Prostate gland (tissue), 2 donors: Measurements from ENCODE around the gene TSC22D2. TPM values are rescaled to one million over a fixed set of nuclear protein-coding genes. Genes with fewer than 3 reads are reported as not detected.

Source experiments
- DNase-seq: peaks from one replicate; pipeline ENCODE4 v3.0.0-alpha.2; 2019; ENCODE audit warnings: low spot score
- H3K27ac ChIP-seq, 2 donors: fragments of 200-600 bp; sonication (generic); 2 replicates each; pipeline ENCODE4 v1.5.1; 2017 to 2019
- H3K27me3 ChIP-seq: fragments of 200-600 bp; sonication (generic); replicated peaks from 2 replicates; pipeline ENCODE4 v1.5.1; 2019; ENCODE audit not compliant: insufficient read depth
- H3K36me3 ChIP-seq, 2 donors: fragments of 200-600 bp; sonication (generic); 1 replicate in 1 of 2; 2 replicates in 1 of 2; pipeline versions ENCODE4 v1.5.1 to v1.8.1; 2017 to 2019
- H3K4me1 ChIP-seq: fragments of 200-600 bp; sonication (generic); replicated peaks from 2 replicates; pipeline ENCODE4 v1.5.1; 2019
- H3K4me3 ChIP-seq, 2 donors: fragments of 200-600 bp; sonication (generic); 2 replicates each; pipeline ENCODE4 v1.5.1; 2017 to 2019
- H3K9me3 ChIP-seq: fragments of 200-600 bp; sonication (generic); 2 replicates; pipeline ENCODE4 v1.5.1; 2017
- CTCF ChIP-seq, 4 experiments: fragments of 200-600 bp in 2 of 4; fragments of 450-650 bp in 2 of 4; sonication (generic) in 2 of 4; IDR thresholded peaks; 1 replicate in 3 of 4; 2 replicates in 1 of 4; pipeline ENCODE4 v1.5.1; 2016 to 2019; ENCODE audit warnings: antibody characterized with exemption in 4 of 4, mild to moderate bottlenecking in 2 of 4, moderate library complexity in 2 of 4
- POLR2A ChIP-seq: fragments of 450-650 bp; IDR thresholded peaks from one replicate; pipeline ENCODE4 v1.6.1; 2016; ENCODE audit warnings: antibody characterized with exemption, mild to moderate bottlenecking
- POLR2AphosphoS5 ChIP-seq: sonication (generic); formaldehyde crosslinking; IDR thresholded peaks from one replicate; pipeline ENCODE4 v1.6.1; 2017; ENCODE audit warnings: antibody characterized with exemption
- WGBS: methylation state at CpG from one replicate; pipeline ENCODE4 v1.1.5; 2018; 5-methylcytosine and 5-hydroxymethylcytosine counted together
- intact Hi-C: fragments of 100-400 bp; cut with DNase I; formaldehyde crosslinking; loops from one replicate; pipeline ENCODE4 v1.14.2; 2022
- total RNA-seq, 2 donors: library from RNA; depleted of rRNA; stranded (reverse); fragments of >200 nt; gene quantifications; one replicate each; pipeline ENCODE4 v1.1.0, GENCODE V29; 2016

TSC22D2 gene
- total RNA-seq, 2 donors from 2014 or later: 9.6 to 29.2 TPM

GRCh38 chr3:150450916-150451315 lies 42.8 kb downstream of the TSC22D2 start:
- no peak for DNase-seq
- H3K4me3 ChIP-seq: no peak overlapping the region
- no peak overlapping the region for H3K27ac ChIP-seq
- TF ChIP-seq POLR2A: no peak
- no peak for TF ChIP-seq POLR2AphosphoS5
- no peak for TF ChIP-seq CTCF (IDR thresholded peaks at IDR 0.05)
- no peaks in the 10 kb centered on the region for H3K36me3 ChIP-seq
- intact Hi-C loops: no loop called here
- H3K4me1 ChIP-seq: no peaks in the 10 kb centered on the region
- H3K9me3 ChIP-seq: no peaks in the 10 kb centered on the region
- H3K27me3 ChIP-seq: no peaks in the 10 kb centered on the region

- H3K4me1 ChIP-seq: no peaks in the 10 kb centered on the region
- H3K27me3 ChIP-seq: no peaks in the 10 kb centered on the region
- 87% methylated on average over 1 of the region's 1 CpG for WGBS
- no peaks in the 10 kb centered on the region for H3K36me3 ChIP-seq
- H3K4me3 ChIP-seq: no peak overlapping the region
- no peak for DNase-seq
- no peak overlapping the region for H3K27ac ChIP-seq
- TF ChIP-seq POLR2A (no peak), CTCF (IDR thresholded peaks at IDR 0.05) (no peak), POLR2AphosphoS5 (no peak)
- intact Hi-C loops: no loop called here
- H3K9me3 ChIP-seq: no peaks in the 10 kb centered on the region
These were observed 43.4 kb downstream of the TSC22D2 start for GRCh38 chr3:150451329-150452048.

- no peak overlapping the region for H3K27ac ChIP-seq
- no peak overlapping the region for H3K4me3 ChIP-seq
- H3K36me3 ChIP-seq: no peaks in the 10 kb centered on the region
- no peaks in the 10 kb centered on the region for H3K27me3 ChIP-seq
- no peaks in the 10 kb centered on the region for H3K9me3 ChIP-seq
- WGBS: 88% methylated on average over 4 of the region's 4 CpGs
- H3K4me1 ChIP-seq: no peaks in the 10 kb centered on the region
- TF ChIP-seq POLR2AphosphoS5 (no peak), CTCF (IDR thresholded peaks at IDR 0.05) (no peak), POLR2A (no peak)
- intact Hi-C loops: no loop called here
- no peak for DNase-seq
These were observed 45.3 kb downstream of the TSC22D2 start for GRCh38 chr3:150453353-150453752.

GRCh38 chr3:150454085-150454484 lies 46.0 kb downstream of the TSC22D2 start:
- WGBS: 91% methylated on average over 2 of the region's 2 CpGs

More at GRCh38 chr3:150454085-150454484, 46.0 kb downstream of the TSC22D2 start:
- Histone ChIP-seq H3K4me1 (no peaks in the 10 kb centered on the region), H3K9me3 (no peaks in the 10 kb centered on the region), H3K27me3 (no peaks in the 10 kb centered on the region), H3K36me3 (no peaks in the 10 kb centered on the region), H3K4me3 (no peak overlapping the region), H3K27ac (no peak overlapping the region)
- DNase-seq: no peak
- intact Hi-C loops: no loop called here
- no peak for TF ChIP-seq CTCF (IDR thresholded peaks at IDR 0.05)
- TF ChIP-seq POLR2A: no peak
- TF ChIP-seq POLR2AphosphoS5: no peak
